HEK293 (cell line): ENCODE measurements around the gene GALE.

Experiments
- INSM2 ChIP-seq: fragments of 450-650 bp; formaldehyde crosslinking; IDR thresholded peaks from 2 replicates; pipeline ENCODE4 v1.5.1; 2016; ENCODE audit warnings: missing biosample characterization, missing genetic modification characterization
- TRIM28 ChIP-seq: IDR thresholded peaks from 2 replicates; pipeline ENCODE4 v1.6.1; 2011; ENCODE audit warnings: low read length, control low read depth, borderline replicate concordance
- YY2 ChIP-seq: fragments of 450-650 bp; formaldehyde crosslinking; IDR thresholded peaks from 2 replicates; pipeline ENCODE4 v1.5.1; 2016; ENCODE audit warnings: missing biosample characterization, missing genetic modification characterization
- ZBTB6 ChIP-seq: fragments of 450-650 bp; formaldehyde crosslinking; IDR thresholded peaks from 2 replicates; pipeline ENCODE4 v1.5.1; 2017; ENCODE audit warnings: missing biosample characterization, missing genetic modification characterization
- ZBTB8A ChIP-seq: fragments of 450-650 bp; formaldehyde crosslinking; IDR thresholded peaks from 2 replicates; pipeline ENCODE4 v1.5.1; 2016; ENCODE audit warnings: missing biosample characterization, missing genetic modification characterization
- ZFP3 ChIP-seq: fragments of 450-650 bp; formaldehyde crosslinking; IDR thresholded peaks from 2 replicates; pipeline ENCODE4 v1.5.1; 2016; ENCODE audit warnings: low read depth, missing biosample characterization, missing genetic modification characterization
- ZNF121 ChIP-seq: fragments of 450-650 bp; formaldehyde crosslinking; IDR thresholded peaks from 2 replicates; pipeline ENCODE4 v1.5.1; 2016; ENCODE audit warnings: missing biosample characterization, missing genetic modification characterization
- ZNF146 ChIP-seq: fragments of 450-650 bp; formaldehyde crosslinking; IDR thresholded peaks from 2 replicates; pipeline ENCODE4 v1.5.1; 2016; ENCODE audit warnings: missing biosample characterization, missing genetic modification characterization
- ZNF26 ChIP-seq: fragments of 450-650 bp; formaldehyde crosslinking; IDR thresholded peaks from 2 replicates; pipeline ENCODE4 v1.5.1; 2016; ENCODE audit warnings: missing biosample characterization, missing genetic modification characterization
- ZNF302 ChIP-seq: fragments of 450-650 bp; formaldehyde crosslinking; IDR thresholded peaks from 2 replicates; pipeline ENCODE4 v1.5.1; 2016; ENCODE audit warnings: missing biosample characterization, missing genetic modification characterization, low read depth
- ZNF521 ChIP-seq: fragments of 450-650 bp; formaldehyde crosslinking; IDR thresholded peaks from 2 replicates; pipeline ENCODE4 v1.5.1; 2017; ENCODE audit warnings: missing biosample characterization, mild to moderate bottlenecking, missing genetic modification characterization
- ZNF529 ChIP-seq: fragments of 450-650 bp; formaldehyde crosslinking; IDR thresholded peaks from 2 replicates; pipeline ENCODE4 v1.5.1; 2017; ENCODE audit warnings: missing genetic modification characterization, missing biosample characterization; ENCODE audit not compliant: insufficient replicate concordance
- ZNF549 ChIP-seq: fragments of 450-650 bp; IDR thresholded peaks from 2 replicates; pipeline ENCODE4 v1.5.1; 2018; ENCODE audit warnings: missing biosample characterization, missing genetic modification characterization, mild to moderate bottlenecking, inconsistent platforms, moderate library complexity
- ZNF580 ChIP-seq: fragments of 450-650 bp; formaldehyde crosslinking; IDR thresholded peaks from 2 replicates; pipeline ENCODE4 v1.5.1; 2016; ENCODE audit warnings: missing biosample characterization, missing genetic modification characterization
- ZNF585B ChIP-seq: fragments of 450-650 bp; formaldehyde crosslinking; IDR thresholded peaks from 2 replicates; pipeline ENCODE4 v1.5.1; 2016; ENCODE audit warnings: missing biosample characterization, missing genetic modification characterization
- ZNF621 ChIP-seq: fragments of 450-650 bp; formaldehyde crosslinking; IDR thresholded peaks from 2 replicates; pipeline ENCODE4 v1.5.1; 2017; ENCODE audit warnings: missing biosample characterization, missing genetic modification characterization
- ZNF701 ChIP-seq: fragments of 450-650 bp; formaldehyde crosslinking; IDR thresholded peaks from 2 replicates; pipeline ENCODE4 v1.5.1; 2016; ENCODE audit warnings: missing biosample characterization, missing genetic modification characterization
- ZNF785 ChIP-seq: fragments of 450-650 bp; formaldehyde crosslinking; IDR thresholded peaks from 2 replicates; pipeline ENCODE4 v1.5.1; 2016; ENCODE audit warnings: missing biosample characterization, missing genetic modification characterization
- ZNF830 ChIP-seq: fragments of 450-650 bp; IDR thresholded peaks from 2 replicates; pipeline ENCODE4 v1.5.0; 2018; ENCODE audit warnings: missing biosample characterization, missing genetic modification characterization, low read depth, mild to moderate bottlenecking, moderate library complexity
- ZNF837 ChIP-seq: fragments of 450-650 bp; formaldehyde crosslinking; IDR thresholded peaks from 2 replicates; pipeline ENCODE4 v1.5.1; 2016; ENCODE audit warnings: missing biosample characterization, missing genetic modification characterization
- TF ChIP-seq, protein P1 (sequence below): fragments of 450-650 bp; formaldehyde crosslinking; IDR thresholded peaks from 2 replicates; pipeline ENCODE4 v1.5.1; 2017; ENCODE audit warnings: missing biosample characterization, missing genetic modification characterization
- TF ChIP-seq, protein P2 (sequence below): fragments of 450-650 bp; formaldehyde crosslinking; IDR thresholded peaks from 2 replicates; pipeline ENCODE4 v1.5.1; 2016; ENCODE audit warnings: missing biosample characterization, missing genetic modification characterization, borderline replicate concordance
- TF ChIP-seq, protein P3 (sequence below): fragments of 450-650 bp; formaldehyde crosslinking; IDR thresholded peaks from 2 replicates; pipeline ENCODE4 v1.5.1; 2016; ENCODE audit warnings: missing biosample characterization, missing genetic modification characterization

Gene GALE

DNA sequence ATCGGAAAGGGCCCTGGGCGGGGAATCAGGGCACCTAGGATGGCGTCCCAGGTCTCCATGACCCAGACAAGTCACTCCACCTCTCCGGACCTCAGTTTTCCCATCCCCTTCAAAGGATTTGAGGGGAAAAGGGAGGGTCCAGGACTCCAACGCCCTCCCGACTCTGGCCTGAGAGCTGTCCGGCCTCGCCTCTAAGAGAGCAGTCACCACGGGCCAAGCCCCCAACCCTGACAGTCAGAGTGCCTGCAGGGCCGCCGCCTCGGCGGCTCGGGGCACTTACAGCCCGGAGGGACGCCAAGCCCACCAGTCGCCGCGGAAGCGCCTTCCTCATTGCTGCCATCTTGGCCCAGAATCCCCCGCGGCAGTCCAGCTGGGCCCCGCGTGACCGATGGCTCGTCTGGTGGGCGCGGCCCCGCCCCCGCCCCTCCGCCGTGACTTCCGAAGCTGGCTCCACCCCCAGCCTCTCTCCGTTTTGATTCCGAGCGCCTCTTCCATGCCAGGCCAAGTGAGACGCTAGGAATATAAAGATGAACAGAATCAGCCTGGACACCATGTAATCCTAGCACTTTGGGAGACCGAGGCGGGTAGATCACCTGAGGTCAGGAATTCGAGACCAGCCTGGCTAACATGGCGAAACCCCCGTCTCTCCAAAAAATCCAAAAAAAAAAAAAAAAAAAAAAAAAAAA is 24.7 kb upstream of the GALE start, which contains the start of gene HMGCL (continued):
- TF ChIP-seq ZNF549 (no peak), ZNF302 (tag by site-specific recombination) (no peak), ZFP3 (tag by site-specific recombination) (no peak), ZNF146 (tag by site-specific recombination) (no peak), ZNF580 (tag by site-specific recombination) (no peak), ZBTB8A (tag by site-specific recombination) (peak; percentile 40; the same call in 1 of the 2 replicates), ZNF621 (tag by site-specific recombination) (no peak), ZNF521 (no peak), TRIM28 (no peak), ZBTB6 (no peak), ZNF585B (no peak), ZNF837 (tag by site-specific recombination) (no peak), ZNF26 (tag by site-specific recombination) (no peak), ZNF529 (tag by site-specific recombination) (no peak), INSM2 (tag by site-specific recombination) (no peak), YY2 (tag by site-specific recombination) (peak; percentile 92), ZNF785 (no peak), ZNF701 (tag by site-specific recombination) (no peak), ZNF121 (tag by site-specific recombination) (no peak), ZNF830 (tag by site-specific recombination) (no peak)
- TF ChIP-seq, protein P1, sequence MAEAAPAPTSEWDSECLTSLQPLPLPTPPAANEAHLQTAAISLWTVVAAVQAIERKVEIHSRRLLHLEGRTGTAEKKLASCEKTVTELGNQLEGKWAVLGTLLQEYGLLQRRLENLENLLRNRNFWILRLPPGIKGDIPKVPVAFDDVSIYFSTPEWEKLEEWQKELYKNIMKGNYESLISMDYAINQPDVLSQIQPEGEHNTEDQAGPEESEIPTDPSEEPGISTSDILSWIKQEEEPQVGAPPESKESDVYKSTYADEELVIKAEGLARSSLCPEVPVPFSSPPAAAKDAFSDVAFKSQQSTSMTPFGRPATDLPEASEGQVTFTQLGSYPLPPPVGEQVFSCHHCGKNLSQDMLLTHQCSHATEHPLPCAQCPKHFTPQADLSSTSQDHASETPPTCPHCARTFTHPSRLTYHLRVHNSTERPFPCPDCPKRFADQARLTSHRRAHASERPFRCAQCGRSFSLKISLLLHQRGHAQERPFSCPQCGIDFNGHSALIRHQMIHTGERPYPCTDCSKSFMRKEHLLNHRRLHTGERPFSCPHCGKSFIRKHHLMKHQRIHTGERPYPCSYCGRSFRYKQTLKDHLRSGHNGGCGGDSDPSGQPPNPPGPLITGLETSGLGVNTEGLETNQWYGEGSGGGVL: no peak
- TF ChIP-seq, protein P2, sequence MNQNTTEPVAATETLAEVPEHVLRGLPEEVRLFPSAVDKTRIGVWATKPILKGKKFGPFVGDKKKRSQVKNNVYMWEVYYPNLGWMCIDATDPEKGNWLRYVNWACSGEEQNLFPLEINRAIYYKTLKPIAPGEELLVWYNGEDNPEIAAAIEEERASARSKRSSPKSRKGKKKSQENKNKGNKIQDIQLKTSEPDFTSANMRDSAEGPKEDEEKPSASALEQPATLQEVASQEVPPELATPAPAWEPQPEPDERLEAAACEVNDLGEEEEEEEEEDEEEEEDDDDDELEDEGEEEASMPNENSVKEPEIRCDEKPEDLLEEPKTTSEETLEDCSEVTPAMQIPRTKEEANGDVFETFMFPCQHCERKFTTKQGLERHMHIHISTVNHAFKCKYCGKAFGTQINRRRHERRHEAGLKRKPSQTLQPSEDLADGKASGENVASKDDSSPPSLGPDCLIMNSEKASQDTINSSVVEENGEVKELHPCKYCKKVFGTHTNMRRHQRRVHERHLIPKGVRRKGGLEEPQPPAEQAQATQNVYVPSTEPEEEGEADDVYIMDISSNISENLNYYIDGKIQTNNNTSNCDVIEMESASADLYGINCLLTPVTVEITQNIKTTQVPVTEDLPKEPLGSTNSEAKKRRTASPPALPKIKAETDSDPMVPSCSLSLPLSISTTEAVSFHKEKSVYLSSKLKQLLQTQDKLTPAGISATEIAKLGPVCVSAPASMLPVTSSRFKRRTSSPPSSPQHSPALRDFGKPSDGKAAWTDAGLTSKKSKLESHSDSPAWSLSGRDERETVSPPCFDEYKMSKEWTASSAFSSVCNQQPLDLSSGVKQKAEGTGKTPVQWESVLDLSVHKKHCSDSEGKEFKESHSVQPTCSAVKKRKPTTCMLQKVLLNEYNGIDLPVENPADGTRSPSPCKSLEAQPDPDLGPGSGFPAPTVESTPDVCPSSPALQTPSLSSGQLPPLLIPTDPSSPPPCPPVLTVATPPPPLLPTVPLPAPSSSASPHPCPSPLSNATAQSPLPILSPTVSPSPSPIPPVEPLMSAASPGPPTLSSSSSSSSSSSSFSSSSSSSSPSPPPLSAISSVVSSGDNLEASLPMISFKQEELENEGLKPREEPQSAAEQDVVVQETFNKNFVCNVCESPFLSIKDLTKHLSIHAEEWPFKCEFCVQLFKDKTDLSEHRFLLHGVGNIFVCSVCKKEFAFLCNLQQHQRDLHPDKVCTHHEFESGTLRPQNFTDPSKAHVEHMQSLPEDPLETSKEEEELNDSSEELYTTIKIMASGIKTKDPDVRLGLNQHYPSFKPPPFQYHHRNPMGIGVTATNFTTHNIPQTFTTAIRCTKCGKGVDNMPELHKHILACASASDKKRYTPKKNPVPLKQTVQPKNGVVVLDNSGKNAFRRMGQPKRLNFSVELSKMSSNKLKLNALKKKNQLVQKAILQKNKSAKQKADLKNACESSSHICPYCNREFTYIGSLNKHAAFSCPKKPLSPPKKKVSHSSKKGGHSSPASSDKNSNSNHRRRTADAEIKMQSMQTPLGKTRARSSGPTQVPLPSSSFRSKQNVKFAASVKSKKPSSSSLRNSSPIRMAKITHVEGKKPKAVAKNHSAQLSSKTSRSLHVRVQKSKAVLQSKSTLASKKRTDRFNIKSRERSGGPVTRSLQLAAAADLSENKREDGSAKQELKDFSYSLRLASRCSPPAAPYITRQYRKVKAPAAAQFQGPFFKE: no peak
- TF ChIP-seq, protein P3, sequence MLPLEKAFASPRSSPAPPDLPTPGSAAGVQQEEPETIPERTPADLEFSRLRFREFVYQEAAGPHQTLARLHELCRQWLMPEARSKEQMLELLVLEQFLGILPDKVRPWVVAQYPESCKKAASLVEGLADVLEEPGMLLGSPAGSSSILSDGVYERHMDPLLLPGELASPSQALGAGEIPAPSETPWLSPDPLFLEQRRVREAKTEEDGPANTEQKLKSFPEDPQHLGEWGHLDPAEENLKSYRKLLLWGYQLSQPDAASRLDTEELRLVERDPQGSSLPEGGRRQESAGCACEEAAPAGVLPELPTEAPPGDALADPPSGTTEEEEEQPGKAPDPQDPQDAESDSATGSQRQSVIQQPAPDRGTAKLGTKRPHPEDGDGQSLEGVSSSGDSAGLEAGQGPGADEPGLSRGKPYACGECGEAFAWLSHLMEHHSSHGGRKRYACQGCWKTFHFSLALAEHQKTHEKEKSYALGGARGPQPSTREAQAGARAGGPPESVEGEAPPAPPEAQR (tag by site-specific recombination): no peak
